HG02870 (cell line): ENCODE results near the gene MUC22.

ENCODE experiments used
- ATAC-seq: cut with Tn5 transposase; IDR thresholded peaks from one replicate; pipeline ENCODE4 v1.9.1; 2021; ENCODE audit warnings: mild to moderate bottlenecking, moderate library complexity; ENCODE audit not compliant: unreplicated experiment

MUC22 gene

DNA sequence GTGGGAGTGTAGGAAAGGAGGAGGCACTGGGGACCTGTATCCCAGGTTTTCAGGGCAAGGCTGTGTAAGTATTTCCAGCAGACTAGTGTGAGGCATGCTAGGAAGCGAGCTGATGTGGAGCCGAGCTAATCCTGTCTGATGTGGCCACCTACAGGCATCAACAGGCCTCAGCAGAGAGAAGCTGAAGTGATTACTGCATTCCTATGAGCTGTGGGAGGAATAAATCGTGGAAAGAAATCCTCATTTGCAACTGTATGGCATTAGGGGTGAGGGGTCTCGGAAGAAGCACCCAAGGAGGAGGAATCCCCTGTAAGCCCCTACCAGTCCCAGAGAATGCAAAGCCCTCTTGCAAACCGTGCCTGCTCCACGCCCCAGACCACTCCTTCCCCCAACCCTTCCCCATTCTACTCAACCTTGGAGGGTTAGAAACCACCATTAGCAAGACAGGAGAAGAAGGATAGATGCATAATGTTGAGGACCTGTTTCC is 60.5 kb downstream of the MUC22 start:
- no peak for ATAC-seq

- no peak for ATAC-seq
Observed at GRCh38 chr6:31074401-31074800, 64.1 kb downstream of the MUC22 start.

DNA sequence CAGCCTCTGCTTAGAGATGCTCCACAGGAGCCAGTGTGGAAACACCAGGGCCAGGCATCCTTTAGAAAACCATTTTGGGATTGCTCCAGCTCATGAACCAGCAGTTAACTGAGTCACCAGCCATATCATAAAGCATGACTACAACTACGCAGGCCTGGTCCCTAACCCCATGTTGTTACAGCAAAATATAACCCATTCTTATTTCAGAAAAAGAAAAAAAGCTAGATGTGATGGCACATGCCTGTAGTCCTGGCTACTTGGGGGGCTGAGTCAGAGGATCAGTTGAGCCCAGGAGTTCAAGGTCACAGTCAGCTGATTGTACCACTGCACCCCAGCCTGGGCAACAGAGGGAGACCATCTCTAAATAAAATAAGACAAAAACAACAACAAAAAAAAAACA is 65.3 kb downstream of the MUC22 start:
- no peak for ATAC-seq

DNA sequence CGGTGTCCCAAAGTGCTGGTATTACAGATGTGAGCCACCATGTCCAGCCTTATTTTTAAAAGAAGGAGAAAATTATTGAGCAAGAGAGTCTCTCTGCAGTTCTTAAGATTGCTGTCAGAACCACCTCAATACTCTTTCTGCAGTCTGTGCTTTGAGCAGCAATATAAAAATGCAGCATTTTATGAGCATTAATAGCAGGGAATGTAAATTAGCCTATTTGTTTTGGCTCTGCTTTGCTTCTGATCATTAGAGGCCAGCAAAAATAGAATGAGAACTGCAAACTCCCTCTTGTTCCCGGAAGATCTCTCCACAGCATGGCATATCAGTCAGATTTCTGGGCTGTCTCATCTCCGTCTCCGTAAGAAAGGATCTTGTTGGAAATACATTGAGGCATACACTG is 66.3 kb downstream of the MUC22 start:
- ATAC-seq = no peak

DNA sequence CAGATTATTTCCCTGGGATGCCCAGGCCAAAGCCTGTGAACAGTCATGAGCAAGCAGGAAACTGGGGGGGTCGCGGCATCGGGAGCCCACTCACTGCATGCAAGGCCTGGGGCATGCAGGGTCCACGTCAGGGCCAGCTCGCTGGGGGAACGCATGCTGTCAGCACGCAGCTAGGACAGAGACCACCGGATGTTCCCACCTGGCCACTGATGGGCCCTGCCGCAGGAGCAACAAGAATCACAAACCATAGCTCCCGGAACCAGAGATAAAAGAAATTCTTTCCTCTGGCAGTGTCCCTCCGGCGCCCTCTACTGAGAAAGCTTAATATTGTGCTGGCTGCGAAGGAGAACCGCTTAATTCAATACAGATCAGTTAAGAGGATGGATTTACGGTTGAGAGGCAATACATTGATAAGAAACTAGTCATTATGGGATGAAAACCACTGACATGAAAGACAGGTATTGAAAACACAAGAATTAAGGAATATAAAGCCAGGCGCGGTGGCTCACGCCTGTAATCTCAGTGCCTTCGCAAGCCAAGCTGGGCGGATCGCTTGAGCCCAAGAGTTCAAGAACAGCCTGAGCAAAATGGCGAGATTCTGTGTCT is 69.5 kb downstream of the MUC22 start:
- ATAC-seq = no peak

- ATAC-seq = no peak
Observed at GRCh38 chr6:31081872-31082271, 71.6 kb downstream of the MUC22 start.

DNA sequence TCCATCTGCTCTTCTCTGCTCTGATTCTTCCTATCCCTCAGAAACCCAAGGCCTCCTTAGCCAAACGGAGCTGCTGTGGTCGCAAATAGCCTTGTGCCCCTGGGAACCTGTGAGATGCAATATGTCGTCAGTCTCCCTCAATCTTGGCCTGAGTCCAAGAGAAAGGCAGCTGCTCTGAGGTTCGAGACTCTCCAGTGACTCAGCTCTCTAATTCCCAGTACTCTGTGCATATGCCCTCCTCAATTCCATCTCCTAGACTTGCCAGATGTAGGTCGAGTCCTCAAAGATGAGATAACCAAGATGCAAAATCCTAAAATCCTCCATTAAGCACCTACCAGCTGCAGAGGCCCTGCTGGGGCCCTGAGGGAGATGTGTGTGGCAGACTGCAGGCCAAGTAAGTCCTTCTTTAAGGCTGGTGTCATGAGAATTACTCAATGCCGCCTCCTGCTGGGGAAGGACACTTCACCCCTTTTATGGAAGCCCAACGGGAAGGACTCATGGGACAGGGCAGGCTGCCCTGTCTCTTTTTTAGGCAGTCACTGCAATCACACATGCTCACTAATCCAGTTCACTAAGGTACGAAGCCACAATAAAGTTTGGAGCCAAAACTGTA is 73.6 kb downstream of the MUC22 start:
- no peak for ATAC-seq
